Measurements from ENCODE around the gene NEAT1.

Gene NEAT1

DNA sequence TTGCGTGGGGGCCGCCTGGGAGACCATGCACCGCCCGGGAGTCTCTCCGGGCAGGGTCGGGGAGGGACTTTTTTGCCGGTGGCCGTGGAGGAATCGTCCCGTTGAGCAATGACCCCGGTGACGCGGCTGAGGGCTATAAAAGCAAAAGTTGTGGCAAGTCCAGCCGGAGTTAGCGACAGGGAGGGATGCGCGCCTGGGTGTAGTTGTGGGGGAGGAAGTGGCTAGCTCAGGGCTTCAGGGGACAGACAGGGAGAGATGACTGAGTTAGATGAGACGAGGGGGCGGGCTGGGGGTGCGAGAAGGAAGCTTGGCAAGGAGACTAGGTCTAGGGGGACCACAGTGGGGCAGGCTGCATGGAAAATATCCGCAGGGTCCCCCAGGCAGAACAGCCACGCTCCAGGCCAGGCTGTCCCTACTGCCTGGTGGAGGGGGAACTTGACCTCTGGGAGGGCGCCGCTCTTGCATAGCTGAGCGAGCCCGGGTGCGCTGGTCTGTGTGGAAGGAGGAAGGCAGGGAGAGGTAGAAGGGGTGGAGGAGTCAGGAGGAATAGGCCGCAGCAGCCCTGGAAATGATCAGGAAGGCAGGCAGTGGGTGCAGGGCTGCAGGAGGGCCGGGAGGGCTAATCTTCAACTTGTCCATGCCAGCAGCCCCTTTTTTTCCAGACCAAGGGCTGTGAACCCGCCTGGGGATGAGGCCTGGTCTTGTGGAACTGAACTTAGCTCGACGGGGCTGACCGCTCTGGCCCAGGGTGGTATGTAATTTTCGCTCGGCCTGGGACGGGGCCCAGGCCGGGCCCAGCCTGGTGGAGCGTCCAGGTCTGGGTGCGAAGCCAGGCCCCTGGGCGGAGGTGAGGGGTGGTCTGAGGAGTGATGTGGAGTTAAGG is at the start of gene NEAT1:
NEAT1 (plus strand) TSS at position 166 of the 883 bp plus-strand sequence.
- peak; percentile 92 for DNase-seq (ENCODE audit: low spot score)

DNA sequence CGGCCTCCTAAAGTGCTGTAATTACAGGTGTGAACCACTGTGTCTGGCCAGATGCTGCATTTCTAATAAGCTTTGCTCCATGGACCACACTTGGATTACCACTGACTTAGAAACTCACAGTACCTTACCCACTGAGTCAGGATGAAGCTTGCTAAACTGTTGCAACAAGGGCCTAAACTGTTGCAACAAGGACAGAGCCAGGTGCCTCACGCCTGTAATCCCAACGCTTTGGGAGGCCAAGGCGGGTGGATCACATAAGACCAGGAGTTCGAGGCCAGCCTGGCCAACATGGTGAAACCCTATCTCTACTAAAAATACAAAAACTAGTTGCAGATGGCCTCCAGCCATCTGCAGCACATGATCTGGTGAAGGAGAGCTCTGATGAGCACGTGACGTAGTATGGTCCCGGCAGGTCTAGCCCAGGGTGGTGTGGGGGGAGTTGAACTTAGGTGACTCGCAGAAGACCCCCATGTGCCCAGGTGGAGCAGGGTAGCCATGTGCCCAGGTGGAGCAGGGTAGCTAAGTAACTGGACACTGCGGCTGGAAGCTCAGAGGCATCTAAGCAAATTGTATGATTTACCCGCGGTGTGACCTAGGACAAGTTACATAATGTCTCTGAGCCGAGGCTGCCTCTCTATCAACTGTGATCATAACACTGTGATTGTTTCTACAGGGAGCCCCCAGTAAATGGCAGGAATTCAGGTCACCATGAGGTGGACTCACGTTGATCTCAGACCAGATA is 48.6 kb upstream of the NEAT1 start:
- DNase-seq (ENCODE audit: low spot score), result no peak

- DNase-seq (ENCODE audit: low spot score), result no peak
Observed at GRCh38 chr11:65375012-65375411, 47.6 kb upstream of the NEAT1 start.

DNA sequence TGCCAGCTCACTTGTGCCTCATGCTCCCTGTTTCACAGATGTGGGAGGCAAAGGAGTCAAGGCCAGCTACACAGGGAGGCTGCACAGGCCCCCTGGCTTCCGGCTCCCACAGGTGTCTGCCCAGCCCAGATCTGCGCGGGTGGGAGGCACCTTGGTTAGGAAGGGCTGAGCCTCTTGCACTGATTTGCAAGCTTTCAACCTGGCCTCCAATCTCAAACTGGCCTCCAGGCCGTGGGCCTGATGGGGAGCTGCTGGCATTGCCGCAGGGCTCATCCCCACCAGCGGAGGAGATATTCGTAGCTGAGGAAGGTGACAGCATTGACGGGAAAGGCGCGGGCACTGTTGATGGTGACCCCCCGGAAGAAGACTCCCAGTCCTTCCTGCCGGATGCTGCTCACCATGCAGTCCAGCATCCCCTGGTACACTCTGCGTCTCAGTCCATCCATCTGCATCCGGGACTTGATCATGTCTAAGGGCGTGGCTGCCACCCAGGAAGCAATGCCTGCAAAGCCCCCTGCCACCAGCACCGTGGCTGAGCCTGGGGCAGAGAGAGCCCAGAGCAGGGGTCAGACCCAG is 46.4 kb upstream of the NEAT1 start:
- no peak for DNase-seq (ENCODE audit: low spot score)

GRCh38 chr11:65377036-65377435 is 45.6 kb upstream of the NEAT1 start:
- no peak for DNase-seq (ENCODE audit: low spot score)

DNA sequence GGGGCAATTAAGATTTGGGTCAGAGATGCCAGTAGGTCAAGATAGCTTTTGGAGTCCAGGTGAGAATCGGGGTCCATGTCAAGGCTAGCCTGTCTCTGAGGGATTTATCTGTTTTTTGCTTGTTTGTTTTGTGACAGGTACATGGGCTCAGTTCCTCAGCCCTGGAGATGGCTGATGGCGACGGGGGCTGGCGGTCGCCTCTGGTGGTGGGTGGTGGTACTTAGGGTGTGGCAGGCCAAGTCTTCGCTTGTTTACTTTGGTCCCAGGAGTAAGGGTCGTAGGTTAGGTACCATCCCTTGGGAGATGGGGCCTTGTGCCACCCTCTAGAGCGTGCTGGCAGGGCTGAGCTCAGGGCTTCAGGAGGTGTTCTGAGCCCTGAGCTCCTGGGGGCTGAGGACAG is 44.8 kb upstream of the NEAT1 start:
- DNase-seq (ENCODE audit: low spot score), result no peak

GRCh38 chr11:65378208-65378927 is 44.2 kb upstream of the NEAT1 start:
- no peak for DNase-seq (ENCODE audit: low spot score)

DNA sequence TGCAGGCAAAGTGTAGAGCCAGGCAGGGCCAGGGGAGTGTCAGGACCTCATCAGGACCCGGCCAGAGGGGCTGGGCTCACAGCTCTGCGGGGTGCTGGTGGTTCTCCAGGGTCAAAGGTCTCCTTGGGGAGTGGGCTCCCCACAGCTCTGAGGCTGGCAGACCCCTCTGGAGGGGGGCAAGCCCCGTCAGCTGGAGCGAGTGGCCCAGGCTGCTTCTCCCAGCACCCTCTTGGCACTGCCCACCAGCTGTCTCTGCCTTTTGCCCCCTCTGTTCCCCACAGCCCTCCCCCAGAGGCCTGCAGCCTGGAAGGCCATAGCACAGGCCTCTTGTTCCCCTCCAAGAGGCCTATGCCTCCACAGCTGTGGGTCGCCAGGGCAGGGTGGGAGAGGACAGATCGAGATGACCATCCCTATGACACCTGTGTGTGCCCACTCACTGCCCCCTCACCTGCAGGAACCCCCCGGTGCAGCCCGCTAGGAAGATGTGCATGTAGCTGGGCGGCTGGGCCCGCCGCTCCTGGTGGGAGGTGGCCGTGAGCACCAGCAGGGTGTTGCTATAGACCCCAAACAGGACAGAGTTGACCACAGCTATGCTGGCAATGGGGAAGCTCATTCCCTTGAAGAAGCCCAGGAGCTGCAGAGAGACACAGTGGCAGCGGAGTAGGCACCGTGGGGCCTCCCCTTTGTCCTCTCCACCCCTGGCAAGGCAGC is 43.5 kb upstream of the NEAT1 start:
- no peak for DNase-seq (ENCODE audit: low spot score)

DNA sequence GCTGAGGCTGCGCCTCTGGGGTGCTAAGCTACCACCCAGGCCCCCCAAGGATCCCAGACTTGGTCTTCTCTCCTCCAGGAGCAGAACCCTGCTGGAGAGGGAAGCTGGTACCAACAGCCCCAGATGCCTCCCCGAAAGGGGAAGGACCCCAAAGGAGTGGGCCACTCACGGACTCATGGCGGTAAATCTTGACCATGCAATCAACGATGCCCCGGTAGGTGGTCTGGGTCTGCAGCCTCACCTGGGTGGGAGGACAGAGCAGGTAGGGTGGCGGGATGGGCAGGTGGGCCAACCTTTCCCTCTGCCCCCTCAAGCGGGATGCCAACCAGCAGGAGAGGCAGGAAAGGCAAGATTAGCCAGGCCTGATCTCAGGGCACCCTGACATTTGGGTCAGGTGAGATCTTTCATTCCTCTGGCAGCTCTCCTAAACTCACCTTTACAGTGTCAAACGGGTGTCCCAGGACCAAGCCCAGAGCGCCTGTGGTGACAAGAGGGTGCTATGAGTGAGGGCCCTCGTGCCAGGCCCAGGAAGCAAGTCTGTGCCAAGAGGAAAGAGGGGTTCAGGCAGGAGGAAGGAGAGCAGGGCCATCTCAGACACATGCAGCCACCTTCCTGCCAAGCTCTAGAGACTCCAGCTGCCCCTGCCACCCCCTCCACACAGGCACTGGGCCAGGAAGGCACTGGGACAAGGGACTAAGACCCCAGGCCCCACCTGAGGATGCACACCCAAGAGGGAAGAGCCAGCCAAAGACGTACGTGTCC is 42.7 kb upstream of the NEAT1 start:
- DNase-seq (ENCODE audit: low spot score), result no peak

DNA sequence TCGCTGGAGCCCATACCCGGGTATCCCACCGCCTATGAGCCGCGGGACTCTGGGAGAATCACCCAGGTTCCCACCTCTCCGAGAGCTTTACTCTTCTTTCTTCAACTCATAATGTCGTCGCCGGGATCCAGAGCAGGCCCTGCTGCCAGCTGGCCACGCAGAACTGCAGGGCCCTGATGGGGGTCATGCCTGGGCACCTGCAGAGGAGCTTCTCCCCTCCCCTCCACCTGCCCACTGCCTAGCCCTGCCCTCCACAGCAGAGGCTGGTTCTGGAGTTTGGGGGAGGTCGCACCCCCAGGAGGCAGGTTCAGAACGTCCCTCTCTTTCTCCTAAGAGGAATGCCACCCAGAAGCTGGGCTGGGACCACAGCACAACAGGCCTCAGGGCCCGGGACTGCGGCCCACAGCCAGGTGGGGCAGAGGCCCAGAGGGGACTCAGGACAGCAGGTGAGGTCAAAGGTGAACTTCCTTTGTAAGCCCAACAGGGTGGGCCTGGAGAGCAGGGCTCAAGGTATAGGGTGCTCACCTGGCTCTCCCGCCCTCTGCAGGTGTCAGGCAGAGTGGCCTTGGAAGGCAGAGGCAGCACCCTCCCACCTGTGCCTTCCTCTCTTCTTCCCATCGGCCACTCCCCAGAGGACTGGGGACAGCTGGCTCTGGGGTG is 42.0 kb upstream of the NEAT1 start:
- no peak for DNase-seq (ENCODE audit: low spot score)

- DNase-seq (ENCODE audit: low spot score), result peak; percentile 56
Observed at GRCh38 chr11:65381716-65382032, 40.9 kb upstream of the NEAT1 start.

DNA sequence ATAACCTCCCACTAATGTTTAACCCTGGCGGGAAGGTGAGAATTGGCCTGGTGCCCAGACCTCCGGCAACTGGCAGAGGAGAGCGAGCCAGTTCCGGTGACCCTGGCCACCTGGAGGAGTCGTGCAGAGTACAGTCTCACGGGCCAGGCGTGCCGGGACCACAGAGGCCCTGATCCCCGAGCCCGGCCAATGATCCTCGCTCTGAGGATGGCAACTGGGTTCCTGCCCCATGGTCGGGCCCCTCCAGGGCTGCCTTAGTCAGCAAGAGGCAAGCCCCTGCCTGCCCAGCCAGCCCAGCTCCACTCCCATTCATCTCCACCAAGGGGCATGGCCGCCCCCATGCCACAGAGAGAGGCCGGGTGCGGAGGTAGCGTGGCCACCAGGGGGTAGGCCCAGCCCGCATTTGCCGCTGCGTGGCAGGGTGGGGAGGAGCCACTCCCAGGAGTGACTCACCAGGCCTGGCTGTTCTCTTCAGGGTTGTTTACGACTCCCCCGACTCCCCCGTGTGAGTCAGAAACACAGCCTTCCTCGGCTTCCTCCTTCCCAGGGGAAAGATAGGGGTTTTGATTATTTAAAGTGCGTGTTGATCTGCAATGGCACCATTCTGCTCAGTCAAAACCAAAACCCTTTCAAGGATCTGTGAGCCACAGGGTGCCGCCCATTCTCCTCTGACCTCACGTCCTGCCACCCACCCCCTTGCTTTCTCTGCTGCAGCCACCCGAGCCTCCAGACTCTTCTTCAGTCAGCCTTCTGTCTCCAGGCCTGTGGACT is 40.4 kb upstream of the NEAT1 start, which contains the start of gene SLC25A45:
SLC25A45 (minus strand) TSS at position 614 of the 771 bp plus-strand sequence. CDS start 695 bp downstream, outside the sequence.
- DNase-seq (ENCODE audit: low spot score), result peak; percentile 97

DNA sequence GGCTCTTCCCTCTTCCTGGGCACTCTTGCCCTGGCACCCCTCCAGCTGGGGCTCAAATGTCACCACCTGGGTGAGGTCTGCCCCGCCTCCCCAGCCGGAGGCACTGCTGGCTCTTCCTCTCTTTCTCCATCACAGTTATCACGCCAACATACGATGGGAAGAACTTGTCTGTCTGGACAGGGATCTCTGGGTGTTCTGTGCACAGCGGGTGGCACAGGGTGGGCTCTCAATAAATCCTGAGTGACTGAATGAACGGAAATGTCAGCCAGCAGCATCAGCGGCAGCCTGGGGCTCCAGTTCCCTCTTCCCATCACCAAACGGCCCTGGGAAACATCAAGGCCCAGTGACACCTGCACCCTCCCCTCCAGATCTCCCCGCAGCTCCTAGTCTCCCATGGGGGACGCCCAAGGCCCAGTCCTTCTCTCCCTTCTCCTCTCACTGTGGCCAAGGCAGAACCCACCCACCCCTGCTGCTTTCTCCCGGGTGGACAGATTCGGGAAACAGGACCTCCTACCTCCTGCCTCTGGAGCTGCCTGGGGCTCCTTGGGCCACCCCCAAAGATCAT is 39.7 kb upstream of the NEAT1 start:
- no peak for DNase-seq (ENCODE audit: low spot score)

DNA sequence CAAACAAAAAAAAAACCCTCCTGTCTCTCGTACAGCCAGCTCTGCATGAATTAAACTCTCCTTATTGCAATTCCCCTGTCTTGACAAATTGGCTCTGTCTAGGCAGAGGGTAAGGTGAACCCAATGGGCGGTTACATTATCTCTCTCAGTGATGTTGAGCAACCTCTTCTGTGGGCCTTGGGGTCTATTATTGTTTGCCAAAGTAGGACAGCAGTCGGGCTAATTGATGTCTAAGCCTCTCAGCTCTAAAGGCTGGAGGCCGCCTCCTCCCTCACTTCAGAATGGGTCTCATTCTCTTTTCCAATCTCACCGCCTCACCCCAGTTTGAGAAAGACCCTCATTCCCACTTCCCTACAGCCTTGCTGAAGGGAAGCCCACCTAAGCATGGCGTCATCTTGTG is 38.8 kb upstream of the NEAT1 start:
- no peak for DNase-seq (ENCODE audit: low spot score)

DNA sequence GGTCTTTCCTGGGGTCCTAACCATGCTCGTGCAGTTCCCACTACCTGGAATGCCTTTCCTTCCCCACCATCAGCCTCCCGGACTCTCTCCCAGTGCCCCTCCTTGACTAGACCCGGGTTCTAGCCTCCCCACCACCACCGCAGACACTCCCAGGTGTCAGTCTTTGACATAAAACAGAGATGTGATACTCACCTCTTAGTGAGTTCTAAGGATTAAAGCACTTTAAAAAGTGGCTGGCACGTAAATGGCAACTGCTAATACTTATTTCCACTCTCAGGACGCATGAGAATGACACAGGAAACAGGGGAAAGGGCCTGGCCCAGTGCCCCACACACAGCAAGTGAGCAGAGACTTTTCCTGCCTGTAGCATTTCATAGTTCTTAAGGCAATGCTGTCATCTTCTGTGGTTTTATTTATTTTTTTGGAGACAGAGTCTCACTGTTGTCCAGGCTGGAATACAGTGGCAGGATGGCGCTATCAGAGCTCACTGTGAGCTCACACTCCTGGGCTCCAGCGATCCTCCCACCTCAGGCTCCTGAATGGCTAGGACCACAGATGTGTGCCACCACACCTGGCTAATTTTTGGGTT is 38.2 kb upstream of the NEAT1 start:
- no peak for DNase-seq (ENCODE audit: low spot score)

DNA sequence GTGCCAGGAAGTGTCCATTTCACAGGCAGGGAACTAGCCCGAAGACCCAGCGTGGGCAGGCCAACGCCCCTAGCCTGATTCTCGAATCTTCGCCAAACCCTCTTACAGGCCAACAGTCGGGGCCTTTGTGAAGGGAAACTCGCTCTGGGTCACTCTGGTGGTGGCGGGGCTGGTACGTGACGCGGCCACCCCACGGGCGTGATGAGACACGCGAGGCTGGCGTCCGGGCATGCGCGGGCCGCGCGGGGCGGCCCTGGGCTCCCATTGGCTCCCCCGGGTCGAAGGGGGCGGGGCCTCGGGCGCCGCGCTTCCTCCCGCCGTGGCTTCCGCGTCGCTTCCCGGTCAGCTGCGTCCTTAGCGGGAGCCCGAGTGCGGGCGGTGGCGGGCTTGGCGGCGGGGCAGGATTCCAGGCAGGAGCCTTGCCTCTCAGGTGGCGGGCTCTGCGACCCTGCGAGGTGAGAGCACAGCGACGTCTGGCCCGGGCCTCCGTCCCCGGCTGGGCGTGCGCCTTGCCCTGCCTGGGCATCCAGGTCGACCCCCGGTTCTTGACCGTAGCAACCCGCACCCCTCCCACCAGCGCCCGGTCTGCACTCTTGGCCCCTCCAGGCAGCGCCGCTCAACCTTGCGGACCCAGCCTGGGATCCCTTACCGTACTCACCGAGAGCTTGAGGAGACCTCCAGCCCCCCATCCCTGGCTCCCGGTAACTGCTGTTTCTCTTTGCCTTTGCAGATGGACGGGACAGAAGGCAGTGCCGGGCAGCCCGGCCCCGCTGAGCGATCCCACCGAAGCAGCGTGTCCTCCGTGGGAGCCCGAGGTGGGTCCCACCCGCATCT is 36.1 kb upstream of the NEAT1 start, which contains the start of gene FRMD8:
FRMD8 (plus strand) TSS at position 331 of the 834 bp plus-strand sequence; CDS start at position 731, 400 bp downstream.
- DNase-seq (ENCODE audit: low spot score), result peak; percentile 84

- no peak for DNase-seq (ENCODE audit: low spot score)
Observed at GRCh38 chr11:65388731-65389130, 33.9 kb upstream of the NEAT1 start.
